H1 (cell line): ENCODE data around the gene AXIN2. TPM values are rescaled to one million over a fixed set of nuclear protein-coding genes. Genes with fewer than 3 reads are reported as not detected.
"Not testable (repeated sequence)": the region's sequence is repeated elsewhere in the genome, so short reads cannot be mapped to it uniquely, and the experiment has no call there.

ENCODE experiments used
- CTCF ChIA-PET: fragments of 300-600 bp; sonication (Branson Sonifier 250); formaldehyde crosslinking; loops from one replicate; lab custom pipeline; 2021; ENCODE audit not compliant: partially characterized antibody; lab: Charles Lee
- POLR2A ChIA-PET: fragments of 300-600 bp; sonication (Branson Sonifier 250); formaldehyde crosslinking; loops from one replicate; lab custom pipeline; 2021; ENCODE audit warnings: inconsistent platforms; ENCODE audit not compliant: partially characterized antibody; lab: Charles Lee
- DNase-seq, 2 experiments: peaks; one replicate each; pipeline versions ENCODE4 v3.0.0 to v3.0.0-alpha.2; 2010 to 2022; ENCODE audit warnings: low spot score in 2 of 2, low read depth in 1 of 2, mixed read lengths in 1 of 2
- FAIRE-seq: peaks from 2 replicates; lab custom pipeline; 2011; peaks lifted over from hg19 to GRCh38; lab: Jason Lieb, UNC
- H2AFZ ChIP-seq: 2 replicates; pipeline ENCODE4 v1.8.1; 2012; ENCODE audit warnings: low read length, inconsistent platforms
- H2AK5ac ChIP-seq: 2 replicates; pipeline ENCODE4 v1.6.1; 2013; ENCODE audit warnings: low read depth, low read length
- H2BK120ac ChIP-seq: replicated peaks from 2 replicates; pipeline ENCODE3; 2013; ENCODE audit warnings: low read depth, low read length, inconsistent platforms
- H2BK12ac ChIP-seq: 2 replicates; pipeline ENCODE4 v1.6.1; 2013; ENCODE audit warnings: low read depth, low read length
- H2BK15ac ChIP-seq: 2 replicates; pipeline ENCODE4 v1.6.1; 2013; ENCODE audit warnings: low read length
- H2BK20ac ChIP-seq: 2 replicates; pipeline ENCODE4 v1.6.1; 2013; ENCODE audit warnings: low read length
- H2BK5ac ChIP-seq: 2 replicates; pipeline ENCODE4 v1.6.1; 2013; ENCODE audit warnings: low read depth, low read length
- H3K14ac ChIP-seq: 2 replicates; pipeline ENCODE4 v1.6.1; 2013; ENCODE audit warnings: inconsistent platforms; ENCODE audit not compliant: insufficient read length
- H3K18ac ChIP-seq: 2 replicates; pipeline ENCODE4 v1.6.1; 2013; ENCODE audit warnings: low read length; ENCODE audit errors: extremely low read depth
- H3K23ac ChIP-seq: 2 replicates; pipeline ENCODE4 v1.6.1; 2013; ENCODE audit warnings: inconsistent platforms; ENCODE audit not compliant: insufficient read length
- H3K23me2 ChIP-seq: 2 replicates; pipeline ENCODE4 v1.6.1; 2013; ENCODE audit warnings: low read depth, low read length
- H3K27ac ChIP-seq: 2 replicates; pipeline ENCODE4 v1.6.1; 2011; ENCODE audit warnings: low read depth, low read length, inconsistent platforms
- H3K27me3 ChIP-seq, 4 experiments: replicated peaks in 1 of 4; 1 replicate in 1 of 4; 2 replicates in 3 of 4; pipeline versions ENCODE4 v1.6.1 to v1.8.1; 2011 to 2013; ENCODE audit warnings: low read length in 3 of 4, mild to moderate bottlenecking in 3 of 4, inconsistent platforms in 2 of 4, mixed read lengths in 2 of 4, moderate library complexity in 1 of 4; ENCODE audit not compliant: control insufficient read depth in 3 of 4, insufficient read depth in 3 of 4; ENCODE audit errors: extremely low read depth in 1 of 4
- H3K36me3 ChIP-seq, 4 experiments: 2 replicates each; pipeline versions ENCODE4 v1.6.1 to v1.8.1; 2011 to 2013; ENCODE audit warnings: mild to moderate bottlenecking in 4 of 4, low read length in 3 of 4, moderate library complexity in 2 of 4, control low read depth in 1 of 4, inconsistent platforms in 1 of 4; ENCODE audit not compliant: insufficient read depth in 4 of 4, control insufficient read depth in 2 of 4
- H3K4ac ChIP-seq: replicated peaks from 2 replicates; pipeline ENCODE3; 2013; ENCODE audit warnings: low read length, low read depth, mixed read lengths, inconsistent platforms; ENCODE audit not compliant: insufficient read length
- H3K4me1 ChIP-seq, 4 experiments: replicated peaks in 1 of 4; 1 replicate in 1 of 4; 2 replicates in 3 of 4; pipeline versions ENCODE4 v1.6.1 to v1.8.1; 2011 to 2013; ENCODE audit warnings: low read length in 3 of 4, inconsistent platforms in 2 of 4, mixed read lengths in 1 of 4; ENCODE audit not compliant: insufficient read depth in 4 of 4, control insufficient read depth in 3 of 4
- H3K4me2 ChIP-seq, 2 experiments: 2 replicates each; pipeline versions ENCODE4 v1.6.1 to v1.8.1; 2011 to 2013; ENCODE audit warnings: low read depth in 2 of 2, low read length in 2 of 2, control low read depth in 1 of 2, inconsistent platforms in 1 of 2, mild to moderate bottlenecking in 1 of 2; ENCODE audit not compliant: insufficient read depth in 1 of 2
- H3K4me3 ChIP-seq, 4 experiments: fragments of 200-600, 300-600 bp in 1 of 4; sonication (generic), shearing (Covaris generic), sonication (Bioruptor Twin) in 1 of 4; 2 replicates each; pipeline versions ENCODE4 v1.5.1 to v1.8.1; 2011 to 2016; ENCODE audit warnings: low read length in 4 of 4, low read depth in 3 of 4, control low read depth in 2 of 4, inconsistent platforms in 2 of 4, mild to moderate bottlenecking in 2 of 4, mixed read lengths in 1 of 4, moderate library complexity in 1 of 4; ENCODE audit not compliant: insufficient read depth in 2 of 4; ENCODE audit errors: extremely low read depth in 1 of 4
- H3K56ac ChIP-seq: replicated peaks from 2 replicates; pipeline ENCODE3; 2013; ENCODE audit warnings: low read depth, mild to moderate bottlenecking, mixed read lengths, low read length, inconsistent platforms; ENCODE audit not compliant: insufficient read length
- H3K79me1 ChIP-seq: 2 replicates; pipeline ENCODE4 v1.6.1; 2013; ENCODE audit warnings: low read depth, low read length, control low read depth
- H3K79me2 ChIP-seq, 2 experiments: 2 replicates each; pipeline versions ENCODE4 v1.6.1 to v1.8.1; 2012 to 2013; ENCODE audit warnings: low read length in 2 of 2, mild to moderate bottlenecking in 2 of 2, inconsistent platforms in 1 of 2; ENCODE audit not compliant: insufficient read depth in 2 of 2, control insufficient read depth in 1 of 2
- H3K9ac ChIP-seq, 4 experiments: replicated peaks in 1 of 4; 1 replicate in 1 of 4; 2 replicates in 3 of 4; pipeline versions ENCODE4 v1.6.1 to v1.8.1; 2011 to 2013; ENCODE audit warnings: low read depth in 3 of 4, low read length in 3 of 4, control low read depth in 2 of 4, mild to moderate bottlenecking in 2 of 4, moderate library complexity in 2 of 4, inconsistent platforms in 1 of 4; ENCODE audit errors: extremely low read depth in 1 of 4
- H3K9me3 ChIP-seq, 2 experiments: 2 replicates each; pipeline versions ENCODE4 v1.6.1 to v1.8.1; 2012 to 2013; ENCODE audit warnings: mild to moderate bottlenecking in 2 of 2, moderate library complexity in 2 of 2, control low read depth in 1 of 2, inconsistent platforms in 1 of 2, low read depth in 1 of 2, low read length in 1 of 2, mixed read lengths in 1 of 2; ENCODE audit not compliant: insufficient read depth in 2 of 2
- H4K20me1 ChIP-seq, 2 experiments: replicated peaks in 1 of 2; 2 replicates each; pipeline versions ENCODE3 to v1.8.1; 2011 to 2013; ENCODE audit warnings: inconsistent platforms in 2 of 2, low read length in 2 of 2, mild to moderate bottlenecking in 1 of 2; ENCODE audit not compliant: insufficient read depth in 2 of 2, control insufficient read depth in 1 of 2
- H4K5ac ChIP-seq: 2 replicates; pipeline ENCODE4 v1.6.1; 2013; ENCODE audit warnings: low read length, low read depth, mixed read lengths, inconsistent platforms; ENCODE audit not compliant: insufficient read length
- H4K8ac ChIP-seq: 2 replicates; pipeline ENCODE4 v1.8.0; 2013; ENCODE audit warnings: mild to moderate bottlenecking, moderate library complexity, low read length, inconsistent platforms; ENCODE audit not compliant: insufficient read depth; ENCODE audit errors: extremely low read depth
- H4K91ac ChIP-seq: replicated peaks from 2 replicates; pipeline ENCODE3; 2013; ENCODE audit warnings: low read length, mixed read lengths, inconsistent platforms; ENCODE audit not compliant: insufficient read length
- ASH2L ChIP-seq: fragments of 200-600, 300-600 bp; sonication (generic); IDR thresholded peaks from one replicate; pipeline ENCODE4 v1.7.1; 2017; ENCODE audit warnings: low read length
- TAF7 ChIP-seq: optimal IDR thresholded peaks from 2 replicates; pipeline ENCODE3; 2011; ENCODE audit warnings: low read depth, mild to moderate bottlenecking, inconsistent platforms, low read length, moderate library complexity, borderline replicate concordance
- WGBS, 2 experiments: shearing (Covaris generic) in 1 of 2; methylation state at CpG; one replicate each; pipeline versions ENCODE4 v1.1.6 to v1.1.7; 2013 to 2015; ENCODE audit warnings: low lambda C conversion rate in 2 of 2, mixed read lengths in 2 of 2, inconsistent platforms in 1 of 2, low coverage in 1 of 2, missing lambda C conversion rate in 1 of 2; ENCODE audit not compliant: insufficient replicate concordance in 2 of 2, insufficient coverage in 1 of 2, insufficient read length in 1 of 2; ENCODE audit errors: extremely low coverage in 1 of 2, missing lambda C conversion rate in 1 of 2; 5-methylcytosine and 5-hydroxymethylcytosine counted together
- polyA plus RNA-seq, 7 experiments: library from polyadenylated mRNA; depleted of rRNA in 3 of 7; stranded (reverse) in 5 of 7; unstranded in 2 of 7; fragments of >200 nt in 5 of 7; fragments of 200-250 nt in 2 of 7; gene quantifications; 1 replicate in 5 of 7; 2 replicates in 1 of 7; 4 replicates in 1 of 7; pipeline versions ENCODE4 v1.2.1 to v1.2.3, GENCODE V29; 2011 to 2013; ENCODE audit warnings: missing spikeins in 2 of 7, mixed read lengths in 2 of 7
- total RNA-seq: library from RNA; stranded (reverse); fragmentation: NEBNext Ultra II Directional; extraction: Animal tissue kit (Norgen Biotek cat#: 25700); gene quantifications from 2 replicates; pipeline ENCODE4 v1.2.1, GENCODE V29; 2021
- TF ChIP-seq, protein P1 (sequence below): IDR thresholded peaks from 2 replicates; pipeline ENCODE4 v1.6.1; 2012; ENCODE audit warnings: low read length, inconsistent platforms

Gene AXIN2
- total and polyA plus RNA-seq, 2 of the 8 experiments (the other 6 are each of a cell fraction or from before 2014, with no cell fraction given): 17.7 to 33.4 TPM

GRCh38 chr17:65527381-65527780 is 34.1 kb downstream of the AXIN2 start (continued):
- TF ChIP-seq TAF7 (no peak), ASH2L (no peak)
- TF ChIP-seq, protein P1, sequence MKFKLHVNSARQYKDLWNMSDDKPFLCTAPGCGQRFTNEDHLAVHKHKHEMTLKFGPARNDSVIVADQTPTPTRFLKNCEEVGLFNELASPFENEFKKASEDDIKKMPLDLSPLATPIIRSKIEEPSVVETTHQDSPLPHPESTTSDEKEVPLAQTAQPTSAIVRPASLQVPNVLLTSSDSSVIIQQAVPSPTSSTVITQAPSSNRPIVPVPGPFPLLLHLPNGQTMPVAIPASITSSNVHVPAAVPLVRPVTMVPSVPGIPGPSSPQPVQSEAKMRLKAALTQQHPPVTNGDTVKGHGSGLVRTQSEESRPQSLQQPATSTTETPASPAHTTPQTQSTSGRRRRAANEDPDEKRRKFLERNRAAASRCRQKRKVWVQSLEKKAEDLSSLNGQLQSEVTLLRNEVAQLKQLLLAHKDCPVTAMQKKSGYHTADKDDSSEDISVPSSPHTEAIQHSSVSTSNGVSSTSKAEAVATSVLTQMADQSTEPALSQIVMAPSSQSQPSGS: no peak
- TF ChIP-seq, all 59 proteins: peak for 0

DNA sequence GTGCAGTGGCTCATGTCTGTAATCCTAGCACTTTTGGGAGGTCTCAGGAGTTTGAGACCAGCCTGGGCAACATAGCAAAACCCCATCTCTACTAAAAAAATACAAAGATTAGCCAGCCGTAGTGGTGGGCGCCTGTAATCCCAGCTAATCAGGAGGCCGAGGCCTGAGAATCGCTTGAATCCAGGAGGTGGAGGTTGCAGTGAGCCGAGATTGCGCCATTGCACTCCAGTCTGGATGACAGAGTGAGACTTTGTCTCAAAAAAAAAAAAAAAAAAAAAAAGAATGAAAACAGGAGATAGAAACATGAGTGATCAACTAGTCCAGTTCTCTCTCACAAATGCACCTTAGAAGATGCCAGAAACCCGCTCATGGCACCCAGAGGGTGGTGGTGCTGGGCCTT is 34.6 kb downstream of the AXIN2 start:
- H2BK120ac ChIP-seq, H3K14ac ChIP-seq, POLR2A ChIA-PET, H4K8ac ChIP-seq, H3K4me2 ChIP-seq, H2AK5ac ChIP-seq, H3K27me3 ChIP-seq, H3K23me2 ChIP-seq, H3K27ac ChIP-seq, H3K79me1 ChIP-seq, CTCF ChIA-PET, H4K5ac ChIP-seq, H3K79me2 ChIP-seq, H4K91ac ChIP-seq, H4K20me1 ChIP-seq, H2AFZ ChIP-seq, H2BK20ac ChIP-seq, H3K4ac ChIP-seq, H3K56ac ChIP-seq, DNase-seq, H2BK5ac ChIP-seq, FAIRE-seq, H3K9ac ChIP-seq, H3K9me3 ChIP-seq, H3K23ac ChIP-seq, H2BK15ac ChIP-seq, H2BK12ac ChIP-seq, H3K4me3 ChIP-seq, H3K18ac ChIP-seq: not testable (repeated sequence)
- H3K36me3 ChIP-seq: peaks cover 2 to 35% (median 4%) of the 10 kb centered on the region in 4 experiments; a peak in 3 of 8 replicates
- WGBS, 2 experiments: 98% methylated on average over 7 of the region's 7 CpGs; no CpG with 5 or more reads in 1 of the 2 experiments
- peaks cover 3 to 16% (median 11%) of the 10 kb centered on the region in 4 experiments for H3K4me1 ChIP-seq
